ENCODE results near the gene CREBL2. TPM values are rescaled to one million over a fixed set of nuclear protein-coding genes. Genes with fewer than 3 reads are reported as not detected.

The CREBL2 gene
- total RNA-seq, 1 donor from 2014 or later = 42.8 TPM

- Histone ChIP-seq H3K27me3 (no peaks in the 10 kb centered on the region), H3K9me3 (no peaks in the 10 kb centered on the region), H3K27ac (no peak overlapping the region), H3K36me3 (no peaks in the 10 kb centered on the region), H3K4me3 (no peak overlapping the region), H3K4me1 (no peaks in the 10 kb centered on the region)
- ATAC-seq (no peak), DNase-seq (no peak)
- intact Hi-C loops (cut with DNase I) = no loop called here
- TF ChIP-seq CTCF (IDR thresholded peaks at IDR 0.05) = no peak
These were observed 49.6 kb downstream of the CREBL2 start for GRCh38 chr12:12661086-12661856.

DNA sequence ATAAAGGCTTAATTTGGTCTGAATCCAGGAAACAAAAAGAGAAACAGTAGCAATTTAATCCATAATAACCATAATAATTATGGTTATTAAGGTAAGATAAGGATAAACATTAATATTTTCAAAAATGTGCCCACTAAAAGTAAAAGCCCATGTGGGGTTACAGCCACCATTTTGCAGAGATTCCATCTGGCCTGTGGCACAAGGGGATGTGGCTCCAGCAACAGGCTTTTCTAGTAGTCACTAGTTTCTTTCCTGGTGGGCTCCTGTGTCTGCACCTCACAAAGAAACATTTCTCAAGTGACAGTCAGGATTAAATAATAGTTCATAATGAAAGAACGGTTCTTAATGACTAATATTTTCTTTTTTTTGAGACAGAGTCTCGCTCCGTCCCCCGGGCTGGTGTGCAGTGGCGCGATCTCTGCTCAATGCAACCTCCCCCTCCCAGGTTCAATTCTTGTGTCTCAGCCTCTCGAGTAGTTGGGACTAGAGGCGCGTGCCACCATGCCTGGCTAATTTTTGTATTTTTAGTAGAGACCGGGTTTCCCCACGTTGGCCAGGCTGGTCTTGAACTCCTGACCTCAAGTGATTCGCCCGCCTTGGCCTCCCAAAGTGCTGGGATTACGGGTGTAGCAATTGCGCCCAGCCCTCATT lies 52.1 kb downstream of the CREBL2 start:
- DNase-seq = no peak
- ATAC-seq = no peak
- no peaks in the 10 kb centered on the region for H3K27me3 ChIP-seq
- no peaks in the 10 kb centered on the region for H3K9me3 ChIP-seq
- no peak overlapping the region for H3K27ac ChIP-seq
- no peaks in the 10 kb centered on the region for H3K36me3 ChIP-seq
- intact Hi-C loops (cut with DNase I) = no loop called here
- H3K4me1 ChIP-seq = no peaks in the 10 kb centered on the region
- no peak for TF ChIP-seq CTCF (IDR thresholded peaks at IDR 0.05)
- no peak overlapping the region for H3K4me3 ChIP-seq

GRCh38 chr12:12665194-12665593 lies 53.5 kb downstream of the CREBL2 start:
- intact Hi-C loops (cut with DNase I) = no loop called here
- Histone ChIP-seq H3K4me3 (no peak overlapping the region), H3K4me1 (no peaks in the 10 kb centered on the region), H3K27me3 (no peaks in the 10 kb centered on the region), H3K36me3 (no peaks in the 10 kb centered on the region), H3K9me3 (no peaks in the 10 kb centered on the region), H3K27ac (no peak overlapping the region)
- DNase-seq (no peak), ATAC-seq (no peak)
- no peak for TF ChIP-seq CTCF (IDR thresholded peaks at IDR 0.05)

DNA sequence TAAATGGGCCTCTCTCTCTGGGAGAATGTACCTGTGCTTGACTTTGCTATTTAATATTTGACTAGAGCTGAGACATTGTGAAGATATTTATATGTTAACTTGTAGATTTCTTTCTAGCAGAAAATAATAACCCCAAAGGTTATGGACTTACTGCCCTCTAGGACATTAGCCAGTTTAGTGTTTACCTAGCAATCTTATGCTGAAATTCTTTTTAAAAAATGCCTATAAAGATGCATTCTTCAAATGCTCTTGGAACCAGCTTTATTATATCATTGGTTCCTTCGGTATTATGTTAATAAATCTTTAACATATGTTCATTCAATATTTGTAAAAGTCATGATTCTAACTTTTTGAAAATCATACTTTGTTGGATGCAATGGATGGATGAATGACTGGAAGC lies 56.3 kb downstream of the CREBL2 start:
- no peaks in the 10 kb centered on the region for H3K9me3 ChIP-seq

GRCh38 chr12:12669020-12669419 lies 57.3 kb downstream of the CREBL2 start:
- Histone ChIP-seq H3K4me3 (no peak overlapping the region), H3K9me3 (no peaks in the 10 kb centered on the region), H3K27me3 (no peaks in the 10 kb centered on the region), H3K27ac (no peak overlapping the region), H3K4me1 (no peaks in the 10 kb centered on the region), H3K36me3 (no peaks in the 10 kb centered on the region)
- intact Hi-C loops (cut with DNase I) = no loop called here
- ATAC-seq (no peak), DNase-seq (no peak)
- no peak for TF ChIP-seq CTCF (IDR thresholded peaks at IDR 0.05)

More for the DNA sequence above, 56.3 kb downstream of the CREBL2 start:
- no peaks in the 10 kb centered on the region for H3K36me3 ChIP-seq
- no peak overlapping the region for H3K4me3 ChIP-seq
- no peaks in the 10 kb centered on the region for H3K4me1 ChIP-seq
- DNase-seq = no peak
- intact Hi-C loops (cut with DNase I) = no loop called here
- no peaks in the 10 kb centered on the region for H3K27me3 ChIP-seq
- no peak overlapping the region for H3K27ac ChIP-seq
- no peak for TF ChIP-seq CTCF (IDR thresholded peaks at IDR 0.05)
- no peak for ATAC-seq
